Measurements from ENCODE around the gene PHC2. TPM values are rescaled to one million over a fixed set of nuclear protein-coding genes. Genes with fewer than 3 reads are reported as not detected.
A peak's percentile ranks its signal among the peaks of the same experiment; 100 is the strongest.

Gene PHC2
- total RNA-seq, 1 donor, result 75.6 TPM

DNA sequence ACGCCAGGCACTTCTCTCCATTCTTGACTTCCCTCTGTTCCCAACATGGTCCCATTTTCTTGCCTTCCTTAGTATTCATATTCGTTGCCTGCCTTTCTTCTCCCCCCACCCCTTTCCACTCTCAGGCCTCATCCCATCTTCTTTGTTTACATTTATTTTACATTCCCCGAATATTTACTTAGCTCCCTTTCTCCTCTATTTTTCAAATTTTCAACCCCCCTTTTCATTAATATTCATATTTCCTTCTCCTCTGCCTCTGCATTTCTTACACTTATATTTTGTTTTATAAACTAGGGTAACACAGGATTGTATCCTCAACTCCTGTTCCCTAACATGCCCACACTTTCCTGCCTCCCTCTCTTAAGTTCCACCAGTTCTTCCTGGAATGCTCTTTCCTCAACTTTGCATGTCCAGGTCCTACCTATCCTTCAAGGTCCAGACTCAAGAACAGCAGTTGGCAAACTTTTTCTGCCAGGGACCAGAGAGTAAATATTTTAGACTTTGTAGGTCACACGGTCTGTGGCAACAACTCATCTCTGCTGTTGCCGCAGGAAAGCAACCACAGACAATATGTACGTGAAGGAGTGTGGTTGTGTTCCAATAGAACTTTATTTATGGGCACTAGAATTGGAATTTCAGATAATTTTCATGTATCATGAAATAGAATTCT is 80.1 kb downstream of the PHC2 start:
- peak overlapping the region; percentile 56 for H3K4me3 ChIP-seq (ENCODE audit: low read depth, low read length)
- no peak for DNase-seq (ENCODE audit: low read depth)
- TF ChIP-seq, protein P1, sequence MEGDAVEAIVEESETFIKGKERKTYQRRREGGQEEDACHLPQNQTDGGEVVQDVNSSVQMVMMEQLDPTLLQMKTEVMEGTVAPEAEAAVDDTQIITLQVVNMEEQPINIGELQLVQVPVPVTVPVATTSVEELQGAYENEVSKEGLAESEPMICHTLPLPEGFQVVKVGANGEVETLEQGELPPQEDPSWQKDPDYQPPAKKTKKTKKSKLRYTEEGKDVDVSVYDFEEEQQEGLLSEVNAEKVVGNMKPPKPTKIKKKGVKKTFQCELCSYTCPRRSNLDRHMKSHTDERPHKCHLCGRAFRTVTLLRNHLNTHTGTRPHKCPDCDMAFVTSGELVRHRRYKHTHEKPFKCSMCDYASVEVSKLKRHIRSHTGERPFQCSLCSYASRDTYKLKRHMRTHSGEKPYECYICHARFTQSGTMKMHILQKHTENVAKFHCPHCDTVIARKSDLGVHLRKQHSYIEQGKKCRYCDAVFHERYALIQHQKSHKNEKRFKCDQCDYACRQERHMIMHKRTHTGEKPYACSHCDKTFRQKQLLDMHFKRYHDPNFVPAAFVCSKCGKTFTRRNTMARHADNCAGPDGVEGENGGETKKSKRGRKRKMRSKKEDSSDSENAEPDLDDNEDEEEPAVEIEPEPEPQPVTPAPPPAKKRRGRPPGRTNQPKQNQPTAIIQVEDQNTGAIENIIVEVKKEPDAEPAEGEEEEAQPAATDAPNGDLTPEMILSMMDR (IDR thresholded peaks at IDR 0.05; ENCODE audit: insufficient read depth, low read depth, low read length), result no peak

DNA sequence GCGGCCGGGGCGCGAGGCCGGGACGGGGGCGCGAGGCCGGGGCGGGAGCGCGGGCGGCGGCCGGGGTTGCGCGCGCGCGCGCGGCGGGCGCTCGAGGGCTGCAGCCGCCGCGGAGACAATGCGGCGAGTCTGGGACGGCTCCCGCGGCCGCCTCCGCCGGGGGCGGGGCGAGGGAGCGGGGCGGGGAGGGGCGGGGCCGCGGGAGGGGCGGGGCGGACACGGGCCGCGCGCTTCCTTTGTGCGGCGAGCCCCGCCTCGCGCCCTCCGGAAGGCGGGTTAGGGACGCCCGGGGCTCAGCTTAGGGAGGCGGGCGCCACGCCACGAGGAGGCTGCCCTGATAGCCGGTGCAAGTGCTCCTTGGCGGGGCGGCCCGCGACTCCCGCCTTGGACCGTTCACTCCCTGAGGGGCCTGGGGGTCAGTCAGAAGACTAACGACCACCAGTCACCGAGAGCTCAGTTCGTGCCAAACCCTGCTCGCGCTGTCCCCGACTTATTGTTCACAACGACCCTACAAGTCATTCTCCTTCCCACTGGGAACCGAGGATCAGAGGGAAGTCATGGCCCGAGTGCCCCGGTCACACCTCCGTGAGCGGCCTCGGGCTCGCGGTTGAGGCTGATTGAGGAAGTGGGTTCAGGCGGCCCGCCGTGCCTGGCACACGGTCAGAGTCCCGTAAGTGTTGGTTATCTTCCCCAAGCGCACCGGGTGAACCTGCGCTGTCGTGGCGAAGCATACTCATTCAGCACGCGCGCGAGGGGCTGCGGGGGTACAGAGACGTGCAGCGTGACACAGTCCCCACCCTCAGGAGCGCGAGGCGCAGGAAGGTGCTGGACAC is 80.9 kb downstream of the PHC2 start:
- TF ChIP-seq, protein P1 (IDR thresholded peaks at IDR 0.05; ENCODE audit: insufficient read depth, low read depth, low read length), result no peak
- H3K4me3 ChIP-seq (ENCODE audit: low read depth, low read length), result peak overlapping the region; percentile 85
- DNase-seq (ENCODE audit: low read depth), result peak; percentile 84

DNA sequence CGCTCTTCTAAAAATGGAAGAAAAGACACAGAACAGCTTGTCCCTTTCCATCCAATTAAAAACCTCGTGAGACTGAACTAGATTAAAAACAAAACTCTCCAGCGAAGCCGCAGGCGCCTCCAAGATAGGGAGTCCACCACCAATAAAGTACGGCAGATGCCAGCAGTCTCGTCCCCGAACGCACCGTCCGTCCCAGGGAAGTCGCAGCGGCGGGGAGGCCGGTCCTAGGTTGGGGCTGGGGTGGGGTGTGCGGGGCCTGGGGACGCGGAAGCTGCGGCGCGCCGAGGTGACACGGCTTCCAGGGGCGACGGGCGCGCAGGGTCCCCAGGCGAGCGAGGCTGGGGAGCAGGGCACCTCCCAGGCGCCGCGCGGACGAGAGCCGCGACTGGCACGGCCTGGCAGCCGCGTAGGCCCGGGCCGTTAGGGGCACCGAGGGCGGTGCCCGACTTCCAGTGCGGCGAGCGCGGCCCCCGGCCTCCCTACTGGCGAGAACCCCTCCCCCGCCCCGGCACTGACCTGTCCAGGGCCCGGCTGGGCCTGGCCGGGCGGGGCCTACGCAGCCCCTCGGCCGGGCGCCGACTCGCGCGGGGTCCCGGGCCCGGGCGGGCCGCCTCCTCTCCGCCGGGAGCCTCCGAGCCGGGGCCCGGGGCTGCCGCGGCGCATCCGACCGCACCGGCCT is 81.7 kb downstream of the PHC2 start:
- peak overlapping the region; percentile 85 for H3K4me3 ChIP-seq (ENCODE audit: low read depth, low read length)
- TF ChIP-seq, protein P1 (IDR thresholded peaks at IDR 0.05; ENCODE audit: insufficient read depth, low read depth, low read length), result no peak
- peak; percentile 39 for DNase-seq (ENCODE audit: low read depth)

DNA sequence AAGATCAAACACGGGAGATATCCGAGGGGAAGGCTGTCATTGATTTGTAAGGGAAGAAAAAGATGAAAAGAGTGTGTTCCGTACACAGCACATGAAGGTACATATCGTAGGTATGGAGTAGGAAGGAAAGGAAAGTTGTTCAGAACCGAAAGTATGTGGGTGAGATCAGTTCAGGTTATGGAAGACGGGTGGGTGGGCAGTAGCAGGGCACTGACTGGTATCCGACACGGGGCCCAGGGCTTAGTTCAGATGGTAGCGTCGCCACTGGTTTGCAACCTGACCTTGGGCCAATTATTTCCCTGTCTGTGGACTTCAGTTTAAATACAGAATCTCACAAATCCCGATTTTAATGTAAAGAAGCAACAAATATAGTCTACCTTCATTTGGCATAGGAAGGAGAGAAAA is 82.2 kb downstream of the PHC2 start:
- TF ChIP-seq, protein P1 (IDR thresholded peaks at IDR 0.05; ENCODE audit: insufficient read depth, low read depth, low read length), result no peak
- peak; percentile 53 for DNase-seq (ENCODE audit: low read depth)
- H3K4me3 ChIP-seq (ENCODE audit: low read depth, low read length), result peak overlapping the region; percentile 85

DNA sequence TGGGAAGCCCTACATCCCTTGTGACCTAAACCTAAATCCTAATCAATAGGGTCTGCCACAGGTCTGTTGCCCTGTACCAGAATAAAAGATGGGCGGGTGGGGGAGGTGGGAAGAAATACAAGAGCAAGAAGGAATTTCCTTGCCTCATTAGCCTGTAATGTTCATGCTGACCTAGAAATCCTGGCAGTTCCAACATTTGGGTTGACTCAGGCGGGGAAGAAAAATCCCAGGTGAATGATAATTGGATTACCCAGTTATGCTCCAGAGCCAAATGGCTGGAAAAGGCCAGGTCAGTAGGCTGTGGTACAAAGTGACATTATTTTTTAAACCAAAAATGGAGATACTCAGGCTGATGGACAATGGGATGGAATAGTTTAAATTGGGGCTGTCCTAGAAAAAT is 82.7 kb downstream of the PHC2 start:
- peak overlapping the region; percentile 85 for H3K4me3 ChIP-seq (ENCODE audit: low read depth, low read length)
- DNase-seq (ENCODE audit: low read depth), result peak; percentile 39
- TF ChIP-seq, protein P1 (IDR thresholded peaks at IDR 0.05; ENCODE audit: insufficient read depth, low read depth, low read length), result no peak

DNA sequence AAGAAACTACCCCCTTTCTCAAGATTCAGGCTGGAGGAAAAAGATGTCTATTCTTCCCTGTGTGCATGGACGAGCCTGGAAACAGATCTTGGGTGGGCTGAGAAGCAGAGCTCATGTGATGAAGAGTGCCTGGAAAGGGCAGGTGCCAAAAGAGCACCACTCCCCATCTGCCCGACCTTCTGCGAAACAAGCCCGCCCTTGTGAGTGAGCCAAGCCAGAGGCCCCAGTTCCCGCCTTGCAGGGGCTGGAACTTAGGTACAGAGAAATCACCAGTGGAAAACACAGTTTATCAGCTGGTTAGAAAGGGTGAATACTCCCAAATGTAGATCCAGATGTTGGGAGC is 83.3 kb downstream of the PHC2 start:
- TF ChIP-seq, protein P1 (IDR thresholded peaks at IDR 0.05; ENCODE audit: insufficient read depth, low read depth, low read length), result no peak
- peak; percentile 70 for DNase-seq (ENCODE audit: low read depth)
- H3K4me3 ChIP-seq (ENCODE audit: low read depth, low read length), result peak overlapping the region; percentile 85

All from fibroblast of villous mesenchyme (primary cell).